Measurements from ENCODE around the gene PTPRN2. TPM values are rescaled to one million over a fixed set of nuclear protein-coding genes. Genes with fewer than 3 reads are reported as not detected.

Gene PTPRN2
- total and polyA plus RNA-seq, 2 of the 13 experiments (the other 11 are each of a cell fraction or from before 2014, with no cell fraction given) = 2.5 to 24.2 TPM

DNA sequence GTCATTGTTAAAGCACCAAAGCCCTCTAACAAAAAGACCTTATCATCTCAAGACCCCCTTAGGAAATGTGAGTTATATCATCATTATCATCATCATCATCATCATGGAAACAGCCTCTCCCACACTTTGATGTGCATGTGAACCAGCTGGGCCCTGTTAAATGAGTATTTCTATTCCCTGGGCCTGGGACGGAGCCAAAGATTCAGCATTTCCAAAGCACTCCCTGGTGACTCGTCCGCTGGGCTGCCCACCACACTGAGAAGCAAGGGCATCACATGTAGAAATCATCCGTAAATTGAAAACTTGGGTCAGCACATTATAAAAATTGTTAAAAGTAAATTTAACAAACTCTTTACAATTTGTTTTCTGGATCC is 88.6 kb downstream of the PTPRN2 start (continued):
- TF ChIP-seq, protein P1, sequence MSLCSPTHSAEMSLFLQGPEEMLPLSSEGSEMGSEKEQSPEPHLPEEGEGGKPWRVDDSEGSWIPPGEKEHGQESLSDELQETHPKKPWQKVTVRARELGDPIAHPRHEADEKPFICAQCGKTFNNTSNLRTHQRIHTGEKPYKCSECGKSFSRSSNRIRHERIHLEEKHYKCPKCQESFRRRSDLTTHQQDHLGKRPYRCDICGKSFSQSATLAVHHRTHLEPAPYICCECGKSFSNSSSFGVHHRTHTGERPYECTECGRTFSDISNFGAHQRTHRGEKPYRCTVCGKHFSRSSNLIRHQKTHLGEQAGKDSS (CRISPR knock-in tag; IDR thresholded peaks at IDR 0.05; ENCODE audit: borderline replicate concordance, low read depth) = no peak
- TF ChIP-seq KMT2B (CRISPR knock-in tag; IDR thresholded peaks at IDR 0.05) (no peak), ZNF660 (CRISPR knock-in tag; IDR thresholded peaks at IDR 0.05; ENCODE audit: borderline replicate concordance, low read depth) (no peak), ZNF558 (CRISPR knock-in tag; IDR thresholded peaks at IDR 0.05; ENCODE audit: borderline replicate concordance) (no peak), FOXO1 (CRISPR knock-in tag; IDR thresholded peaks at IDR 0.05) (no peak), CHCHD3 (CRISPR knock-in tag; IDR thresholded peaks at IDR 0.05) (no peak), ZNF264 (CRISPR knock-in tag; IDR thresholded peaks at IDR 0.05) (no peak), CREM (IDR thresholded peaks at IDR 0.05) (no peak), CREM (CRISPR knock-in tag; IDR thresholded peaks at IDR 0.05) (no peak), NCOA1 (CRISPR knock-in tag; IDR thresholded peaks at IDR 0.05) (no peak), NKX3-1 (CRISPR knock-in tag; IDR thresholded peaks at IDR 0.05) (no peak), LCORL (IDR thresholded peaks at IDR 0.05) (no peak), LCORL (CRISPR knock-in tag; IDR thresholded peaks at IDR 0.05) (no peak), MBNL3 (CRISPR knock-in tag; conservative IDR thresholded peaks at IDR 0.05) (no peak)
- TF ChIP-seq, protein P2, sequence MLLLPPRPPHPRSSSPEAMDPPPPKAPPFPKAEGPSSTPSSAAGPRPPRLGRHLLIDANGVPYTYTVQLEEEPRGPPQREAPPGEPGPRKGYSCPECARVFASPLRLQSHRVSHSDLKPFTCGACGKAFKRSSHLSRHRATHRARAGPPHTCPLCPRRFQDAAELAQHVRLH (CRISPR knock-in tag; IDR thresholded peaks at IDR 0.05; ENCODE audit: borderline replicate concordance, low read depth) = no peak
- TF ChIP-seq, protein P3, sequence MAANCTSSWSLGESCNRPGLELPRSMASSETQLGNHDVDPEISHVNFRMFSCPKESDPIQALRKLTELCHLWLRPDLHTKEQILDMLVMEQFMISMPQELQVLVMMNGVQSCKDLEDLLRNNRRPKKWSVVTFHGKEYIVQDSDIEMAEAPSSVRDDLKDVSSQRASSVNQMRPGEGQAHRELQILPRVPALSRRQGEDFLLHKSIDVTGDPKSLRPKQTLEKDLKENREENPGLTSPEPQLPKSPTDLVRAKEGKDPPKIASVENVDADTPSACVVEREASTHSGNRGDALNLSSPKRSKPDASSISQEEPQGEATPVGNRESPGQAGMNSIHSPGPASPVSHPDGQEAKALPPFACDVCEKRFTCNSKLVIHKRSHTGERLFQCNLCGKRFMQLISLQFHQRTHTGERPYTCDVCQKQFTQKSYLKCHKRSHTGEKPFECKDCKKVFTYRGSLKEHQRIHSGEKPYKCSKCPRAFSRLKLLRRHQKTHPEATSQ (CRISPR knock-in tag; IDR thresholded peaks at IDR 0.05; ENCODE audit: borderline replicate concordance) = no peak
- TF ChIP-seq, protein P4, sequence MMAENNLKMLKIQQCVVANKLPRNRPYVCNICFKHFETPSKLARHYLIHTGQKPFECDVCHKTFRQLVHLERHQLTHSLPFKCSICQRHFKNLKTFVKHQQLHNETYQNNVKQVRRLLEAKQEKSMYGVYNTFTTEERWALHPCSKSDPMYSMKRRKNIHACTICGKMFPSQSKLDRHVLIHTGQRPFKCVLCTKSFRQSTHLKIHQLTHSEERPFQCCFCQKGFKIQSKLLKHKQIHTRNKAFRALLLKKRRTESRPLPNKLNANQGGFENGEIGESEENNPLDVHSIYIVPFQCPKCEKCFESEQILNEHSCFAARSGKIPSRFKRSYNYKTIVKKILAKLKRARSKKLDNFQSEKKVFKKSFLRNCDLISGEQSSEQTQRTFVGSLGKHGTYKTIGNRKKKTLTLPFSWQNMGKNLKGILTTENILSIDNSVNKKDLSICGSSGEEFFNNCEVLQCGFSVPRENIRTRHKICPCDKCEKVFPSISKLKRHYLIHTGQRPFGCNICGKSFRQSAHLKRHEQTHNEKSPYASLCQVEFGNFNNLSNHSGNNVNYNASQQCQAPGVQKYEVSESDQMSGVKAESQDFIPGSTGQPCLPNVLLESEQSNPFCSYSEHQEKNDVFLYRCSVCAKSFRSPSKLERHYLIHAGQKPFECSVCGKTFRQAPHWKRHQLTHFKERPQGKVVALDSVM (CRISPR knock-in tag; IDR thresholded peaks at IDR 0.05) = no peak
- TF ChIP-seq, protein P5, sequence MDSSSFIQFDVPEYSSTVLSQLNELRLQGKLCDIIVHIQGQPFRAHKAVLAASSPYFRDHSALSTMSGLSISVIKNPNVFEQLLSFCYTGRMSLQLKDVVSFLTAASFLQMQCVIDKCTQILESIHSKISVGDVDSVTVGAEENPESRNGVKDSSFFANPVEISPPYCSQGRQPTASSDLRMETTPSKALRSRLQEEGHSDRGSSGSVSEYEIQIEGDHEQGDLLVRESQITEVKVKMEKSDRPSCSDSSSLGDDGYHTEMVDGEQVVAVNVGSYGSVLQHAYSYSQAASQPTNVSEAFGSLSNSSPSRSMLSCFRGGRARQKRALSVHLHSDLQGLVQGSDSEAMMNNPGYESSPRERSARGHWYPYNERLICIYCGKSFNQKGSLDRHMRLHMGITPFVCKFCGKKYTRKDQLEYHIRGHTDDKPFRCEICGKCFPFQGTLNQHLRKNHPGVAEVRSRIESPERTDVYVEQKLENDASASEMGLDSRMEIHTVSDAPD (CRISPR knock-in tag; IDR thresholded peaks at IDR 0.05) = no peak
- TF ChIP-seq, protein P6, sequence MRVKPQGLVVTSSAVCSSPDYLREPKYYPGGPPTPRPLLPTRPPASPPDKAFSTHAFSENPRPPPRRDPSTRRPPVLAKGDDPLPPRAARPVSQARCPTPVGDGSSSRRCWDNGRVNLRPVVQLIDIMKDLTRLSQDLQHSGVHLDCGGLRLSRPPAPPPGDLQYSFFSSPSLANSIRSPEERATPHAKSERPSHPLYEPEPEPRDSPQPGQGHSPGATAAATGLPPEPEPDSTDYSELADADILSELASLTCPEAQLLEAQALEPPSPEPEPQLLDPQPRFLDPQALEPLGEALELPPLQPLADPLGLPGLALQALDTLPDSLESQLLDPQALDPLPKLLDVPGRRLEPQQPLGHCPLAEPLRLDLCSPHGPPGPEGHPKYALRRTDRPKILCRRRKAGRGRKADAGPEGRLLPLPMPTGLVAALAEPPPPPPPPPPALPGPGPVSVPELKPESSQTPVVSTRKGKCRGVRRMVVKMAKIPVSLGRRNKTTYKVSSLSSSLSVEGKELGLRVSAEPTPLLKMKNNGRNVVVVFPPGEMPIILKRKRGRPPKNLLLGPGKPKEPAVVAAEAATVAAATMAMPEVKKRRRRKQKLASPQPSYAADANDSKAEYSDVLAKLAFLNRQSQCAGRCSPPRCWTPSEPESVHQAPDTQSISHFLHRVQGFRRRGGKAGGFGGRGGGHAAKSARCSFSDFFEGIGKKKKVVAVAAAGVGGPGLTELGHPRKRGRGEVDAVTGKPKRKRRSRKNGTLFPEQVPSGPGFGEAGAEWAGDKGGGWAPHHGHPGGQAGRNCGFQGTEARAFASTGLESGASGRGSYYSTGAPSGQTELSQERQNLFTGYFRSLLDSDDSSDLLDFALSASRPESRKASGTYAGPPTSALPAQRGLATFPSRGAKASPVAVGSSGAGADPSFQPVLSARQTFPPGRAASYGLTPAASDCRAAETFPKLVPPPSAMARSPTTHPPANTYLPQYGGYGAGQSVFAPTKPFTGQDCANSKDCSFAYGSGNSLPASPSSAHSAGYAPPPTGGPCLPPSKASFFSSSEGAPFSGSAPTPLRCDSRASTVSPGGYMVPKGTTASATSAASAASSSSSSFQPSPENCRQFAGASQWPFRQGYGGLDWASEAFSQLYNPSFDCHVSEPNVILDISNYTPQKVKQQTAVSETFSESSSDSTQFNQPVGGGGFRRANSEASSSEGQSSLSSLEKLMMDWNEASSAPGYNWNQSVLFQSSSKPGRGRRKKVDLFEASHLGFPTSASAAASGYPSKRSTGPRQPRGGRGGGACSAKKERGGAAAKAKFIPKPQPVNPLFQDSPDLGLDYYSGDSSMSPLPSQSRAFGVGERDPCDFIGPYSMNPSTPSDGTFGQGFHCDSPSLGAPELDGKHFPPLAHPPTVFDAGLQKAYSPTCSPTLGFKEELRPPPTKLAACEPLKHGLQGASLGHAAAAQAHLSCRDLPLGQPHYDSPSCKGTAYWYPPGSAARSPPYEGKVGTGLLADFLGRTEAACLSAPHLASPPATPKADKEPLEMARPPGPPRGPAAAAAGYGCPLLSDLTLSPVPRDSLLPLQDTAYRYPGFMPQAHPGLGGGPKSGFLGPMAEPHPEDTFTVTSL (CRISPR knock-in tag; IDR thresholded peaks at IDR 0.05; ENCODE audit: borderline replicate concordance) = no peak
